BJ (cell line): Measurements from ENCODE around the gene SHC4. TPM values are rescaled to one million over a fixed set of nuclear protein-coding genes. Genes with fewer than 3 reads are reported as not detected.

Experiments
- CTCF ChIA-PET: fragments of 350-600 bp; formaldehyde crosslinking; extraction: SDS; loops from one replicate; lab custom pipeline; 2021; ENCODE audit warnings: antibody characterized with exemption, inconsistent platforms; lab: Yijun Ruan, JAX
- POLR2A ChIA-PET: fragments of 300-600 bp; sonication (Branson Sonifier 250); formaldehyde crosslinking; extraction: SDS; loops from one replicate; lab custom pipeline; 2021; ENCODE audit warnings: antibody characterized with exemption; lab: Charles Lee
- DNase-seq: peaks from one replicate; pipeline ENCODE4 v3.0.0-alpha.2; 2011; ENCODE audit warnings: low read depth
- H3K27me3 ChIP-seq: 2 replicates; pipeline ENCODE4 v1.6.0; 2011; ENCODE audit warnings: low read length; ENCODE audit not compliant: control insufficient read depth, insufficient read depth
- H3K36me3 ChIP-seq: 2 replicates; pipeline ENCODE4 v1.5.1; 2011; ENCODE audit warnings: low read length; ENCODE audit not compliant: control insufficient read depth, insufficient read depth
- H3K4me3 ChIP-seq: 2 replicates; pipeline ENCODE4 v1.5.1; 2011; ENCODE audit warnings: low read depth, mild to moderate bottlenecking, control low read depth, low read length
- CTCF ChIP-seq: IDR thresholded peaks from 2 replicates; pipeline ENCODE4 v1.5.1; 2011; ENCODE audit warnings: low read depth, mild to moderate bottlenecking, control low read depth, inconsistent platforms, low read length, moderate library complexity; ENCODE audit not compliant: insufficient read depth
- polyA plus RNA-seq: library from polyadenylated mRNA; depleted of rRNA; stranded (reverse); fragments of >200 nt; gene quantifications from 2 replicates; pipeline ENCODE4 v1.2.3, GENCODE V29; 2011

Gene SHC4
- polyA plus RNA-seq, 1 experiment = 0.74 TPM

- POLR2A ChIA-PET = interaction anchor here (0.6 kb wide), 1 partner anchor 186 kb away, joined by 3 read pairs; no protein-coding TSS in a partner anchor
- peak; percentile 99 for DNase-seq
- Histone ChIP-seq H3K36me3 (no peaks in the 10 kb centered on the region), H3K27me3 (no peaks in the 10 kb centered on the region), H3K4me3 (peak within 1 kb of the TSS; percentile 56)
- CTCF ChIA-PET = interaction anchor here (2.0 to 2.6 kb wide), 2 partner anchors 10 to 45 kb away, joined by 8 to 13 read pairs; no protein-coding TSS in a partner anchor
- no peak for TF ChIP-seq CTCF
These were observed 153.1 kb downstream of the SHC4 start, which contains the start of gene CEP152 for GRCh38 chr15:48810414-48811324. TSS of gene CEP152 (minus strand) at chr15:48811069. CDS start at chr15:48805649, 5,420 bp downstream.

- Histone ChIP-seq H3K36me3 (no peaks in the 10 kb centered on the region), H3K4me3 (no peak overlapping the region), H3K27me3 (no peaks in the 10 kb centered on the region)
- POLR2A ChIA-PET = no interaction called here
- no peak for TF ChIP-seq CTCF
- CTCF ChIA-PET = interaction anchor here (1.1 kb wide), 1 partner anchor 8 kb away, joined by 3 read pairs; no protein-coding TSS in a partner anchor
- no peak for DNase-seq
These were observed 157.6 kb downstream of the SHC4 start for GRCh38 chr15:48806151-48806550.

GRCh38 chr15:48805591-48805990, 158.1 kb downstream of the SHC4 start:
- ChIA-PET POLR2A (no interaction called here), CTCF (no interaction called here)
- no peak overlapping the region for H3K4me3 ChIP-seq

GRCh38 chr15:48803877-48804276, 159.8 kb downstream of the SHC4 start:
- TF ChIP-seq CTCF = no peak
- H3K27me3 ChIP-seq = no peaks in the 10 kb centered on the region
- ChIA-PET POLR2A (no interaction called here), CTCF (interaction anchor here (3.1 kb wide), 1 partner anchor 445 kb away, joined by 7 read pairs; no protein-coding TSS in a partner anchor)
- H3K36me3 ChIP-seq = no peaks in the 10 kb centered on the region
- no peak overlapping the region for H3K4me3 ChIP-seq
- no peak for DNase-seq

More at GRCh38 chr15:48805591-48805990, 158.1 kb downstream of the SHC4 start:
- Histone ChIP-seq H3K36me3 (no peaks in the 10 kb centered on the region), H3K27me3 (no peaks in the 10 kb centered on the region)
- no peak for DNase-seq
- TF ChIP-seq CTCF = no peak

GRCh38 chr15:48802867-48803266, 160.9 kb downstream of the SHC4 start:
- H3K36me3 ChIP-seq = no peaks in the 10 kb centered on the region
- TF ChIP-seq CTCF = no peak
- no peaks in the 10 kb centered on the region for H3K27me3 ChIP-seq

More at GRCh38 chr15:48802867-48803266, 160.9 kb downstream of the SHC4 start:
- H3K4me3 ChIP-seq = no peak overlapping the region
- ChIA-PET POLR2A (no interaction called here), CTCF (interaction anchor here (0.8 to 3.7 kb wide), 6 partner anchors 13 to 445 kb away, joined by 3 to 20 read pairs (median 6); partner anchors contain the start of gene FBN1)
- peak; percentile 54 for DNase-seq
